GM21723 (cell line): ENCODE measurements around the gene AMACR.

Experiments used
- ATAC-seq: cut with Tn5 transposase; IDR thresholded peaks from one replicate; pipeline ENCODE4 v1.9.1; 2021; ENCODE audit warnings: mild to moderate bottlenecking, moderate library complexity; ENCODE audit not compliant: unreplicated experiment

AMACR gene

DNA sequence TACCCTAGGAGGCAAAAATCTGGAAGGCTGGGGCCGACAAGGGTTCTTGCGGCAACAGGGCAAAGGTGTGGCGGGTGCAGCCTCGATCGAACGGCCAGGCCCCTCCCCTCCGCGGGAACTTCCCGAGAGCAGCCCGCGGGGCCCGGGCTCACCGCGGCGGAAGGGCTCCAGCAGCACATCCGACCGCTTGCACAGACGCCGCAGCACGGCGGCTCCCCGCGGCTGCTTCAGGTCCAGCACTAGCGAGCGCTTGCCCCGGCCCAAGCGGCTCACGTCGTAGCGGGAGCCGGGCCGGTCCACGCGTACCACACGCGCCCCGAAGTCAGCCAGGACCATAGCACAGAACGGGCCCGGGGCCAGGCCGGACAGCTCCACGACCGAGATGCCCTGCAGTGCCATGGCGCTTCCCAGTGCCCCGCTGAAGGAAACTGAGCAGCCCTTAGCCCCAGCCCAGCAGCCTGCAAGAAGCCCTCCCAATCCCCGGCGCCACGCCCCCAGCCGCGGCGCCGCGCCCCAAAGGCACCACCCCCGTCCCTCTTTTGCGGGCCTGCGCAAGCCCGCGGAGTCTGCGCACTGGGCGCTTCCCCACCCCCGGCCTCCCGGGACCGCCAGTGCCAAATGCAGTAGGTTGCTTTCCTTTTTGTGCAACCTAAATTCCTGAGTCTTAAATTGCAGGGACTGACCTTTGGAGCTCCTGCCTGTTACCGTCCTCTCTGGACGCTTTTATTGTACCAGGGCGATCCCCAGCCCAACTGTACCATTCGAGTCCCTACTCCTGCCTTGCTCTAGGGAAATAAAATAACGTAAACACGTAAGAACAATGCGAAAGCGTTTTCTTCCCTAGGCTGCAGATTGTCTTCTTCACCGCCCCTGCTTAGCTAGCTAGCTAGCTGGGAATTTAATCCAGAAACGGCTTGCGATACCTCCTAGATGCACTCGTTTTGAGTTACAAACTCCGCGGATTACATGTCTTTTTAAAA, at the start of gene AMACR:
AMACR (minus strand) TSS at position 430 of the 980 bp plus-strand sequence; CDS start at position 399, 31 bp downstream.
- peak; percentile 92 for ATAC-seq

DNA sequence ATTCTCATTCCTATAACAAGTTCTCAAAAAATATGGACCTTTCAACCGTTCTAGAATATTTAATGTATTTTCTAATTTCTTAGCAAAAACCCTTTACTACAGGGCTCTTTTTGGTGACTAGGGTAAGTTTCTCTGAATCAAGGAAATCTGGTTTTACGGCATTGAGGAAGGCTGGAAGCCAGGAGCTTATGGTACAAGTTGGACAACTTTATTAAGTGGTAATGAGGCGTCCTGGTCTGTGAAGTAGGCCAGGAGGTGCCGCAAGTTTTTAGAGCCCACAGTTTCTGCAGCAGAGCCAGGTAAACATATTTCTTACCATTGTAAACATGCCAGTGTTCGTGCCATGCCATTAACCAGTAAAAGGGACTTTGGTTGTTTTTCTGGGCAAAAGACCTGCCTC, 49.7 kb upstream of the AMACR start:
- no peak for ATAC-seq

DNA sequence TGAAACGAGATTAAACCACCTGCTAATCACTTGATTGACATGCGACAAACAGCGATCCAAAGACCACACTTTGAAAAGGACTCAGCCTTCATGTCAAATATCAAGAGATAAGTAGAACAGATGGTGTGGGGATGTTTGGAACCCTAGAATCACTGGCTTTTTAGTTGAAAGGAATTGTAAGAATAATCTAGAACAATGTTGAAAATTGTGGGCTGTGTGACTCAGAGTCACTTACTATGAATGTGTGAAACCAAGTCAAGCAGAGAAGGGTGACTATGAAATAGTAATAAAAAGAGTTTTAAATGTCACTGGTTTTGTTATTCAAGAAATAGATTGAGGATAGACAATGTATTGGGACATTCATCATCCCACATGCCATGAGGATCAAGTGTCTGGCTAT, 49.3 kb upstream of the AMACR start:
- no peak for ATAC-seq

DNA sequence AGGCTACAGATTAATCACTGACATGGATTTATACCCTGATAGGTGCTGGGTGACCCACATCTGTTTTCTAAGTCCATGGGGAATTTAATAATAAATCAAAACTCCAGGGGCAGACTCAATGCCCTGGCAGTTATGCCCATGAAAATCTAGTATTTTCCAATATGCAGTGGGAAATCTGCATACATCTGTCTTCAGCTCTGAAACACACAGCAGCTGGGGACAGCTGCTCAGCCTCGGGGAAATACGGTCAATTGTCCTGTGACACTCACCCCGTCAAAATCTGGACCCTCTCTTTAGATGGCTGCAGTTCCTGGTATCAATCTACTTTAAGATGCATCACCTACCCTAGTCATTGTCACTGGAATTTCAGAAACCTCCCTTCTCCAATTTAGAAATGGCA, 47.8 kb upstream of the AMACR start:
- no peak for ATAC-seq

DNA sequence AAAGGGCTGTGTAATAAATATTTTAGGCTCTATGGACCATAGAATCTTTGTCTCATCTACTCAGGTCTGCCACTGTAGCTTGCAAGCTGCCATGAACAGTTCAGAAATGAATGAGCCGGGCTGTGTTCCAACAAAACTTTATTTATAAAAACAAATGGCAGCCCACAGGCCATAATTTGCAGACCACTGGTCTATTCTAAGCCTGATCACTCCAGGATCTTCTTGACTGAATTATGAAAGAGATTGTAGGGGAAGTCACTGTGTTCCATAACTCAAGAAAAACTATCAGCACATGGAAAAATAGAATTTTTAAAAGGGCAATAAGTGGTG, 46.5 kb upstream of the AMACR start:
- ATAC-seq: no peak

DNA sequence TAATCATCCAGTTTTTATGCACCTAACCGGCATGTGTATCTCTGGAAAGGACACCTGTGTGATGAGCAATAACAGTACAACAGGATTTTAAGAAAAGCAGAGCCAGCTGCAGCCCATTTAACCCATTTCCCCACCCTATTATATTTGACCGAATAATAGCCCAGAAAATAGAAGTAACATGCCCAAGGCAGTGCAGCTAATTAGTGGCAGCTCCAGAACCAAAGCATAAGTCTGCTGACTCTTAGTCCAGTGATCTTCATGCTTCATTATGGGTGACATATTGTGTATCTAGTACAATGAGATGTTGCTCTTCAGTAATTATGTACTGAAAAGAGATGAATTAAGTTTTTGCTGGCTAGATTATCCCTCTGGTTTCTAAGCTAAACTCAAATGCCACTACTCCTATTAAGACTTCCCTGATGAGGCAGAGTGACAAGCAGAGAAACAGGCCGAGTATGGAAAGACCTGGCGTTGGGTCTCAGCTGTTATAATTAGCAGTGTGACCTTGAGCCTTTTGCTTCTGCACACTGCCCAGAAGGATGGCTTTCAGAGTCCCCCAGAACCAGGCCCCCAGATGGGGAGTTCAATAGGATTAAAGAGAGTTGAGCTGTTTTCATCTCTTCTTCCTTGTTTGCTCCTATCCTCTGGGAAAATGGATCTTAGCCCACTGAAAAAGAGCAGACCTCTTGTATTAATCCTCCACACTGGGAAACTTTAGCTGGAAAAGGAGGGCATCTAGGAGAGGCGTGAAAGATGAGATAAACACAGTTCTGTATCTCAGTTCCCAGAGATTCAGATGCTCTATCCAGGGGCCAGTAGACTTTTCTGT, 45.9 kb upstream of the AMACR start:
- ATAC-seq: no peak

DNA sequence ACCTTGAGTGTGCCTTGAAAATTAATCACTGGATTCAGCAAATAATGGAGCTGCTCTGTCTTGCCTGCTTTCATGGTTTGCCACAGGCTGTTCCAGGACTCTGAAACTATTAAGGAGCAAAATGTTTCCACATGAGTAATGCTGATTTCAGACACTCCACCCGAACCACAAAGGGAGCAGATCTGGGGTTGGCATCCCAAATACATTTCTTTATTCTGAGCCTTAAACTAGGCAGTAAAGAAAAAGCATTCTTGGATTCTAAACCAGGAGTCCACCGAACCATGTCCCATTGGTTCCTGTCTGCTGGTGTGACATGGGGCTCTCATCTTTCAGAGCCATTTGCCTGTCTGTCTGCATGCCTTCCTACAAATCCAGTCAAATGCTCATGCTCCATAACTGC, 45.3 kb upstream of the AMACR start:
- no peak for ATAC-seq

DNA sequence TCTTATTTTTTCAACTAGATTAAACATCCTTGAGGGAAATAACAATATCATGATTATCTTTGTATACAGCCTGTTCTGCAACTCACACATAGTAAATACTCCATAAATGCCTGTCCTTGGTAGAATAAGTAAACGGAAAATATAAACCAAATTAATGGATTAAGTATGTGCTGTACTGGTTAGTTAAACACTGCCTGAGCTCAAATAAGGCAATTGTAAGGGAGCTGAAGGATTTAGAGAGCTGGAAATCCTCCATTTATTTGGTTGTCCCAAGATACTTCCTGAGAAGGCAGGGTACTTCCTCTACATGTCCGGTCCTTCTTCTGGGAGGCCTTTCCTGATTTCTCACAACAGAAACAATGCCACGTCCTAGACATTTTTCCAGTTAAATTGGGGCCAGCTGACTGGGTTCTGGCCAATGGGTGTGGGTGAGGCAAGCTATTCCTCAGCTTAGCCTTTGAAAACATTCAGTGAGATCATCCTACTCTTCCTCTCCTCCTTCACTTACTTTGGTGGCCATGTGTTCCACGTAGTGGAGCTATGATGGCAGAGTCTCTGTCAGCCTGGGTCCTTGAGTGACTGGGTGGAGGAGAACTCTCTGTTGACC, 43.6 kb upstream of the AMACR start:
- no peak for ATAC-seq

DNA sequence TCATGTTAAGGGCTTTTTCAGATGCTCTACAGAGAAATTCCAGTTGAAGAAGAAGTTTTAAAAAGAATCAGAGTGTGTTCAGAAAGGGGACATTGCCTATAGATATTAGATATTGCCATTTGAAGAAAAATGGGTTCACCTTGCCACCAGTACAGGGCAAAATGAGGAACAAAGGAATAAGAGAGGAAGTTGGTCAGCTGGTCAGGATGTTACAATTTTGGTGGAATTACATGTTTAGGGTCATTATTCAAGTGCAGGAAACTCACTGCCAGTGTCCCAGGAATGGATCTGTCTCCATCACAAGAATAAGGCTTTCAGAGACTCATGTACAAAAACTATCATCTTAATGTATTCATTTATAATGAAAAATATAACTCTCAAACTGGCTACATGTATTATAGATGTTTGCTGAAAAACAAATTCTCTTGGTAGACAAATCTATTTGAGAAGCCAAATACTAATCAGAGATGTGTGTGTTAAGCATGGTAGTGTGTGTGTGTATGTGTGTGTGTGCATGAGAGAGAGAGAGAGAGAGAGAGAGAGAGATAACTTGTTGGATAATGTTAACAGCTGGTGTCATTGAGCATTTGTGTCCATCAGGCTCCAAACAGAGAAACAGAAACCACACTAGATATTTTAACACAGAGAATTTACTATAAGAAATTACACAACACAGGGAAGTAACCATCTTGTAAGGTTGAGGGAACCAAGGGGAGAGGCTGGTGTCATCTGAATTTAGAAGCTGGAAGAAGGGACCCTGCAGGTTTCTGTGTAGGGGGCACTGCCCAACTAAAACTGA, 40.1 kb upstream of the AMACR start:
- ATAC-seq: no peak

DNA sequence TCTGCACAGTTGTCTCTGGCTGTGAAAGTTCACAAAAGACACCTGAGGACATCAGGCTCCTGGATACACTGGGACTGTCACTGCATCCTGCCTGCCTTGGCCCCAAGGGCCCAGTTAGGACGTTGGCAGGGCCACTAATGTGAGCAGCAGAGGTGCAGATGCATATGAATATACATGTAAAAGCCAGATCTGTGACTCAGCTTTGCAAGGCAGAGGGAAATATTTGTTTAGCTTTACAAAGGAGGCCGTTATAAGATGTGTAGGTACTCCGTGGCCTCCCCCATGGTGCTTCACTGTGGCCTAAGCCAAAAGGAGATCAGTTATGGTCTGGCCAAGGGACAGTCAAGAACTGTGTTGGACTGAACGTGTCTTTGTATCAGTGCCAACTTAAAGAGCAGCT, 39.3 kb upstream of the AMACR start:
- no peak for ATAC-seq

DNA sequence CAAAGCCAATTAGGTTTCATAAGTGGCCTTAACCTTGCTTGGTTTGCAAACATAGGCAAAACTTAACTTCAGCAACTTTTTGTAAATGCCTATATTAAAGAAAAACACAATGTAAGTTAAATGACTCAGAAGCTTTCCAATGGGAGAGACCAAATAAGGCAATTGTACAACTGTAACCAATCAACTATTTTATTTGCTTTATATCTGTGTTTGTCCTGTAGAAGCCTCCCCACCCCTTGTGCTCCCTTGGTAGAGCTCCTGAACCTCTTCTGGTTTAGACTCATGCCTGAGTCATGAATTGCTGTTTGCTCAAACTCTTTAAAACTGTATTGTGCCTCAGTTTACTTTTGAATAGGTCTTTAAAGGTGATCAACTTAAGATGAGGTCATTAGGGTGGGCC, 38.1 kb upstream of the AMACR start:
- ATAC-seq: no peak

DNA sequence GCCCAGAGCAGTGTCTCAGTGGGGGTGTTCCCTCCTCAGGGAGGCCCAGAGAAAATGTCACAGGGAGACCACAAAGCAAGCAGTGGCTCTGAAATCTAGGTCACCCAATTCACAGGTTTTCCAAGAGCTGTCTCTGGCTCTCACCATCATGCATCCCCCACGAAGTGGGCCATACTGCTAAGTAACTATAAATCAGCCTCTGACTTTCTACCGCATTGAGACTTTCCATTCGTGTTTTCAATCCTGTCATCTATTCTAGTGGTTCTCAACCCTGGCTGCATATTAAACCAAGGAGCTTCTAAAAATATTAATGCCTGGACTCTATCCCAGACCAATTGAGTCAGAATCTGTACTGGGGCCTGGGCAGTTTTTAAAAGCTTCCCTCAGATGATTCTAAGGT, 37.2 kb upstream of the AMACR start:
- ATAC-seq: no peak

DNA sequence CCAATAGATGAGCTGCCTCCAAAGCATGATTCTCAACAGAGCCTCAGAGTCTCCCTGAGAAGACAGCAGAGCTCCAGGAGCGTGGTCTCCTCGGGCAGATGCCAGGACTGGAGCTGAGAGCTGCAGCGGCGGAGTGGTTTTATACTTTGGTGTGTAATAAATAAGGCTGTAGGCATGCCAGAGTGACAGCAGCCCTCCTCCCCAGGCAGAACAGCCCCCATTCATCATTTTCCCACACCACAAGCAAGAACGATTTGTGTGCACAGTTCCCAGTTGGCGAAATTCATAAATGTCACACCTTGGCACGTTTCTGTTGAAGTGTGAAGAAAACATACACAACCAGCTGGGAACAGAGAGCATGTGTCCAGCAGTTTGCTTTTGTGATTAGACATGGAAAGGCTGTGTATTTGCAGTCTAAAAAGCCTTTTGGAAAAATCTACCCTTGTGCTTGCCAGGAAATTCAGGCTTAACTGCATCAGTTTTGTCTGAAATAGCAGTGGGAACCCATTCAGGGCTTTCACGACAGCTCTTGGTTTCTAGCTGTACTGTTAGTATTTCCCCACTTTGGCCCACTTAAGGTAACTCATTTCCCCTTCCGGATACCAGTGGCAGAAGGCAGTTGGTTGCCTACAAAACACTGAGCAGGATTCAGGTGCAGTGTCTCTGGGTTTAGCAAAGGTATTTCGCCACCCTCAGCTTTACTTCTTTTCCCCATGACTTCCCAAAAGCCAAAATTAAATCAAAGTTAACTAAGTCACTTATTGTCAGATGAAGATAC, 35.4 kb upstream of the AMACR start, which contains the start of gene C1QTNF3:
C1QTNF3 (minus strand) TSS at position 115 of the 778 bp plus-strand sequence; CDS start at position 27, 88 bp downstream.
- ATAC-seq: no peak

DNA sequence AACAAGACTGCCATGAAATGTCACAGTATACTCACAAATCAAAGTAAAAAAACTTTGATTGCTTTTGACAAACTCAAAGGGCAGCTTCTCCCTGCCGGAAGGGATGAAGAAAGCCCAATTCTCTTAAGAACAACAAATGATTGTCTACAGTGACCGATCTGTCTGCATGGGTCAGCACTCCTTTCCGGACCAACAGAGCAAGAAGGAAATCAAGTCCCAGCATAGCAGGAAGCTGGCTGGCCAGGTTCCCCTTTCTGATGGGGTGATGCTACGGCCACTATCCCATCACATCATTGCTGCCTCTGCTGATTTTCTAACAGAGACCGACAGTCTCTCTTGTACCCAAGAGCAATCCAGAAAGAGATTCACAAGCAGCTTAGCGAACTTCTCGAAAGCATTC, 34.5 kb upstream of the AMACR start:
- ATAC-seq: no peak

DNA sequence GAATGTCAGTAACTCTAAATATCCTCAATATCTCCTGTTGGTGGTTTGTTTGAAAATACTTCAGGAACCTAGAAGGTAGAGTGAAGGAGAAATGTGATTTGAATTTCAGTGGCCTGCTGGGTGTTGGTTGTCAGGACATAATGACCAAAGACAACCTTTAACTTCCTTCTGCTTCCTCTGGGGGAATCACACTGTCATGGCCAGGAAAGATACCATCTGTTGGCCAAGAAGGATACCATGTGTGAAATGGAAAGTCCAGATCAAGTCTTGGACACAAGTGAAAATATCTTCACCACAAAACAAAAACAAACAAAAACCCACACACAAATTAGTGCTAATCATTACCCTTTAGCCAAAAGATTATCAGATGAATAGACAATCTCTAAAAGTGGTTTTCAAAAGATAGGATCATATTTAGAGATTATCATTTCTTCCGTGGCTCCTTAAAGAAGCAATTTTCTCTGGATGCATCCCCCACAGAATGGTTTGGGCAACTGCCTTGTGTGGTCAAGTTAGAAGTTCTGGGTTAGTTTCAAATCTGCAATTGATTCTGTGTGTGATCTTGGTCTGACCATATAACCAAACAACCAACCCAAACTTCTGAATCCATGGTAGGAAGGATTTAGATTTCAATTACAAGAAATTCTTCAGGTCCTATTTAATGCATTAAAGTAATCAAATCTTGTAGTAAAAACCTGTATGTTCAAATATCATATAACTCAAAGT, 33.6 kb upstream of the AMACR start:
- ATAC-seq: no peak

DNA sequence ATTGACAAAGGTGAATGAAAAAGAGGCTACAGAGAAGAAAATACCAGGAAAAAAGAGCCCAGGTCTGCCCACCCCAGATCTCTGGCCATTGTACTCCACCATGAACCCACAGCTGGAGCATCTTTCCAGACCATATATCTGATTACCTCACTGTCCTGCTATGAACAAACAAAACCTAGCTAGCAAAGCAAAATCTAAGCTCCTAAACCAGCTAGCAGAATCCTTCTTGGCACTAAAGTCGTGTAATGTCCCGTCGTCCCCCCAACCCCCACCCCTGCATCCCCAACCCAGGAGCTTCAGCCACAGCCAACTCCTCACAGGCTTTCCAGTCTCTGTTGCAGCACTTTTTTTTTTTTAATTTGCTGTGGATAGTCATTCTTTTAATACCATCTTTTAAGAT, 32.6 kb upstream of the AMACR start:
- no peak for ATAC-seq

DNA sequence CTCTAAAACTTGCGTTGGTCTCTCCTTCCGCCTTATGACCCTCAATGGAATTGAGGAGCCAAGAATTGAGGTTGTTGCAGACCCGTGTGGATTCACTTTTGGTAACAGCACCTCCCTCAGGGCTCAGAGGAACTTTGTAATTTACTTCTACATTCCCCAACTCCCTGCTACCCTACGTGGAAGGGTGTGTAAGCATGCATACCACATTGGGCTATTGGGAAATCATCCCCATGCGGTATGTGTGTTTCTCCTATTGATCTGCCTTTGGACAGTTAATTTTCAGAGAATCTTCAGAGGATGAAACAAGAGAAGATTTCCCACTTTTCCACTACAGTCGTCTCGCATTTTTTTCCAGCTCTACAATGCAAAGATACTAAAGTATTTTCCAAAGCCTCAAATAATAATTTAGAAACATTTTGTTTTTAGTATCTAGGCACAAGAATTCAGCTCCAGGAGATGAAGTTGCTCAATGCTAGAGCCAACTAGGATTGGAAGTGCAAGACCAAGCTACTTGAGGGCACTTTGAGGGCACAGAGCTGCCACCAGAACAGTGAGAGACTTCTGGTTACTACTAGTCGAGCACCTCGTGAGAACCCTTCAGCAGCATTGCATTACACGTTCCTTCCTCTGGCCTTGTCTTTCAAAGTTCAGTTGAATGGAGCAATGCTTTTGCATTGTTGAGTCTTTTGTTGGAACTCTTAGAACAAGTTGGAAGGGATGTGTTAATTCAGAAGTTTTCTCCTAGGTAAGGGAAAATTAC, 31.7 kb upstream of the AMACR start:
- ATAC-seq: no peak

DNA sequence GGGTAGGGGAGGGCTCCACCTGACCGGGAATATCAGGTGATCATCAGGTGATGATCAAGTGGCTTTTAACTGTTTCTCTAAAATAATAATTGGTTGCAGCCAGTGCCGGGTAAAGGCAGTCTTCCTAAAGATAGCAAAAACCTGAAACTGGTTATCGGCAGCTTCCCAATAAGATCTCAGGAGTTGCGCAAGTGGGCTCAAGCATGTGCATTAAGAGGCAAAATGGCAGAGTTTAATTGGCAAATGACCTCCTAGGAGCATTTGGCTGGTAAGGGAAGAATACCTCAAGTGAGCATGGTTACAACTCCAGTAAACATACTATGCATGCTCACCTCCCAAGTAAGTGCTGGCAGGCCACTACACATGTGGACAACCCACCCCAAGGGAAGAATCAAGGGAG, 31.0 kb upstream of the AMACR start:
- no peak for ATAC-seq

DNA sequence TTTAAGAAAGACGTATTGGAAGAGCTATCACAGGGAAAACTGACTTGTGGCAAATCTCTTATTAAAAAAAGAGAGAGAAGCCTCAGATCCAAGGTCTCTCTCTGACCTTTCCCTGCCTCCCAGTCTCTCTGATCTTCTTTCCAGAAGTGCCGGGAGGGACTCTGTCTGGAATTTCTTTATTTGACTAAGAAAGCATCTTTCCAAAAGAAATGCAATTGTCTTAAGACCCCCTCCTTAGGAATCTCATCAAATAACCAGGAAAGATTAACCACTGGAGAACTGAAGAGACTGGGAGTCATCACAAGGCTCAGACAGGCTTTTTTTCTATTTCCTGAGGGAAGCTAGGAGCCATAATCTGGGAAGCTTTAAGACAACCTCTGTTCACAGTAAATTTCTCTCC, 30.5 kb upstream of the AMACR start:
- ATAC-seq: no peak
